Ramos (cell line): ENCODE data around the gene WASHC2A.
"Not testable (repeated sequence)": the region's sequence is repeated elsewhere in the genome, so short reads cannot be mapped to it uniquely, and the experiment has no call there.

ENCODE experiments used
- in situ Hi-C: fragments of 300-500 bp; cut with MboI; formaldehyde crosslinking; loops from one replicate; pipeline ENCODE4 v1.14.3; 2022; ENCODE audit warnings: low sequenced_read_pairs; ENCODE audit not compliant: unreplicated experiment

WASHC2A gene

DNA sequence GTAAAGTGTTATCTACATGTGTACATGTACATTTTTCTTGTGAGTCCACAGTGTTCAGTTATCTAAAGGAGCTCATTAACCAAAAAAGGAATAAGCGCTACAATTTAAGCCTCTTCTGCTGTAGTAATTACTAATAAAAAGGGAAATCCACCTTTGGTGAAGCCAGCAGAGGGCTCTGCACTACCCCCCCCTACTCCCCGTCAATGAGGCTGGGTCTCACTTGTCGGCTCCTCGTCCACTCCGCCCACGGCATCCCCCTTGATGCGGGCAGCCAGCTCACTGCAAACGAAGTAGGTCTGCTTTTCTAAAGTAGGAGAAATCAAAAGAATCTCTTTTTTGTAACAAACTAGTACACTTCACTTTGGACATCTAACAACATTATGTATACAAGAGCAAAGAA lies 4.7 kb upstream of the WASHC2A start:
- in situ Hi-C loops = no loop called here

DNA sequence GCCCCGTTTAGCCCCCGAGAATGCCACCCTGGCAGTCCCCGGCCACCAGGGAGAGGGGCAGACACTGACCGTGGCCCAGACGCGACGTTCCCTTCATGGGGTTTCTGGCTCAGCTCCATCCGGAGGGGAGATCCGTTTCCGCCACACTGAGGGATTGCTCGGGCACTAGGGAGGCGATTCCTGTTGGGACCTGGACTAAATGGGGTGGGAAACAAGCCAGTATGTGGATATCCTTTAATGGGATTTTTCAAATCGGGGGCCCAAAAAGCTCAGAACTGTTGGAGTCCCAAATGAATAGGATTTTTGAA lies 552 bp downstream of the WASHC2A start:
- in situ Hi-C loops = not testable (repeated sequence)

DNA sequence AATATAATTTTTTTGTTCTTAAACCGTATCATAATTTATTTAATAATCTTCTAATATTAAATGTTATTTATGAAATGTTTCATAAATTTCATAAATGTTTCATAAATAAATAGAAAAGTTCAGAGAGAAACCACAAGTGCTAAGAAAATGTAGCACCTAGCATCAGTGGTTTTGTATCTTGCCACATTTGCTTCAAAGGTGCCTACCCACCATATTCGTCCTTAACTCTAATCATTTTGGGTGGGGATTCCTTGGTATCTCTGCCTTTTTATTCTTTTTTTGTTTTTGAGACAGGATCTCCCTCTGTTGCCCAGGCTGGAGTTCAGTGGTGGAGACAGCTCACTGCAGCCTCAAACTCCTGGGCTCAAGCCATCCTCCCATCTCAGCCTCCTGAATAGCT lies 7.4 kb downstream of the WASHC2A start:
- in situ Hi-C loops = not testable (repeated sequence)

DNA sequence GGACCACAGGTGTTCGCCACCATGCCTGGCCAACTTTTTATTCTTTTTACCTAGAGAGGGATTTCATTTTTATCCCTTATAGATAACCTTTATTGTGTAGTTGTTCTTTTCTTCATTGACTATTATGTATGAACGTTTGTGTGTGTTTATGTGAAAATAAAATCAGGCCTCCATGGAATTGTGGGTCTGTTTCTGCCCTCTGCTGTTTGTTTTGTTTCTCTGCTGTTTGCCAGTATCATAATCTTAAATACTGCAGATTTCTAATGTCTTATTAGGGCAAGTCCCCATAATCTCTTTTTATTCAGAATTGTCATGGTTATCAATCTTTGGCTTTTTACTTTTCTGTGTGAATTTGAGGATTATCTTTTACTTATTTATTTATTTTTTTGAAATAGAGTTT lies 7.8 kb downstream of the WASHC2A start:
- in situ Hi-C loops = not testable (repeated sequence)

DNA sequence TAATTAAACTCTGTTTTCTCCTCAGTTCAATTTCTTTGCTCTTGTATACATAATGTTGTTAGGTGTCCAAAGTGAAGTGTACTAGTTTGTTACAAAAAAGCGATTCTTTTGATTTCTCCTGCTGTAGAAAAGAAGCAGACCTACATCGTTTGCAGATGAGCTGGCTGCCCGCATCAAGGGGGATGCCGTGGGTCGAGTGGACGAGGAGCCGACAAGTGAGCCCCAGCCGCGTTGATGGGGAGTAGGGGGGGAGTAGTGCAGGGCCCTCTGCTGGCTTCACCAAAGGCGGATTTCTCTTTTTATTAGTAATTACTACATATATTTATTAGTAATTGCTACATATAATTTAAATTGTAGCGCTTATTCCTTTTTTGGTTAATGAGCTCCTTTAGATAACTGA lies 23.6 kb downstream of the WASHC2A start:
- in situ Hi-C loops = not testable (repeated sequence)

DNA sequence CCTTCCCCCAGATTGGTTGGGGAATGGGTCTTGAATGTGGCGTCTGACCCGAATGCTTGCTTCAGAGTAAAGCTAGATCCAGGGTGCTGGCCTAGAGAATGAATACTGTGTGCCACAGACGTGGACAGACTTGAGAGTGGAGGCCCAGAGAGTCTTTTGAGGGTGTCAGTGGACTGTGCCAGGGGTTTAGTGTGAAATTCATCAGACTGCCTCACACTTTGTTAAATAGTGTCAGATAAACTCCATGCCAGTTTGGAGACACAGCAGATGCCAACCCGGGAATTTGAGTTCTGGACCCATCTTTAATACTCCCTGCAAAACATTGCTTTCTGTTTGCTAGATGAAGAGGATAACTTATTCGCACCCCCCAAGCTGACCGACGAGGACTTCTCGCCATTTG lies 25.2 kb downstream of the WASHC2A start:
- in situ Hi-C loops = not testable (repeated sequence)

DNA sequence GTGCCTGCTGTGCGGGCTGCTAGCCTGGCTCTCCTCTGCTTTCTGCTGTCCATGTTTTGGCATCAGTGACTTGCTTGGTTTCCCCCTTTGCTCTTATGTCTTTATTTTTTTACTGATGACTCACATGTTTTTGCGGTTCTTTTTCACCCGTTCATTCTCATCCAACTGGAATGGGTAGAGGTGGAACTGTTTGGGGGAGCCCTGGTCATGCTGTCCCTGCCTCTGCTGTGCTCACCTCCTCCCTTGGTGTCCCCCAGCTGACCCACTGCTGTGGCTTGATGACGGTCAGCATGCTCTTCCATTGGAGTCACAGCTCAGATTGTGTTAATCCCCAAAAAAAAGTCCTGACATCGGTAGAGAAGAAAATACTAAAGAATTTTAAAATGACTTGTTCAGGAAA lies 26.9 kb downstream of the WASHC2A start:
- in situ Hi-C loops = not testable (repeated sequence)

DNA sequence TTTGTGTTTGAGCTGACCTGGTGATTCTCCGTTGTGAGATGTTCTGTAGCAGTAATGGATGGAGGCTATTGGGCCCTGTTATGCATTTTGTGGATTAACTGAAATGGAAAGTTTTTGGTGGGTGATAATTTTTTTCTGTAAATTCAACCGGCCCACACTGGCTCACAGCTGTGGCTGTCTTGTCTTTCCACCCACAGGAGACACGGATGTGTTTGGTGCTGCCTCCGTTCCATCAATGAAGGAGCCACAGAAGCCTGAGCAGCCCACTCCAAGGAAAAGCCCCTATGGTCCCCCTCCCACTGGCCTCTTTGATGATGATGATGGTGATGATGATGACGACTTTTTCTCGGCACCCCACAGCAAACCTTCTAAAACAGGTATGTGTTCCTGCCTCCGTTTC lies 27.6 kb downstream of the WASHC2A start:
- in situ Hi-C loops = not testable (repeated sequence)

DNA sequence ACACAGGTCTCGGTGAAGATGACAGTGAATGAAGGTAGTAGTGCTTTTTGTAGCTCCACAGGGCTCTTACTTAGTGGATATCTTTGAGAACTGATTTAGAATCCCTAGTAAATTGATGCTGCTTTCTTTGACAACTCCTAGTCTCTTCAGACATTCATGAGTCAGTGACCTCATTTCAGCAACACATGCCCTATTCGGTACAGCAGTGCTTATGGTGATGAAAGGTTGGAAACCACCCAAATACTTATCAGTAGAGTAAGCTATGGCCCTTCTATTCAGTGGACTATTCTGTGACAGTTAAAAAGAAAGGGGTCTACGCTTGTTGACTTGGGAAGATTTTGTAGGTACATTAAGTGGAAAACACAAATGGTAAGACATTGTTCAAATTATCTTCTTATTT lies 29.0 kb downstream of the WASHC2A start:
- in situ Hi-C loops = not testable (repeated sequence)

DNA sequence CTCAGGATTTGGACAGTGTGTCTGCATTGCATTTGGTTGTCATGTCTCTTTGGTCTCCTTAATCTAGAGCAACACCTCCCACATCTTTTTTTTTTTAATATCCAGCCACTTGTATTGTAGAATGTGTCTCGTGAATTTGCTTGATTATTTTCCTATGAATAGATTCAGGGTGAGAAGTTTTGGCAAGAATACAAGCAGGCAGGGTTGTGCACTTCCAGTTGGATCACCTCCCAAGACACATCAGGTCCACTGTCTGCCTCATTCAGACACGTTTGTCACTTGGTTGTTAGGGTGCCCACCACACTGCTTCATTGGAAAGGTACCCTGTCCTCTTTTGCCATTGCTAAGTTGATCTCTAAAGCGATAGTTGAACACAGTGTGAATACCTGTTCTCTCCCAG lies 30.9 kb downstream of the WASHC2A start:
- in situ Hi-C loops = not testable (repeated sequence)

DNA sequence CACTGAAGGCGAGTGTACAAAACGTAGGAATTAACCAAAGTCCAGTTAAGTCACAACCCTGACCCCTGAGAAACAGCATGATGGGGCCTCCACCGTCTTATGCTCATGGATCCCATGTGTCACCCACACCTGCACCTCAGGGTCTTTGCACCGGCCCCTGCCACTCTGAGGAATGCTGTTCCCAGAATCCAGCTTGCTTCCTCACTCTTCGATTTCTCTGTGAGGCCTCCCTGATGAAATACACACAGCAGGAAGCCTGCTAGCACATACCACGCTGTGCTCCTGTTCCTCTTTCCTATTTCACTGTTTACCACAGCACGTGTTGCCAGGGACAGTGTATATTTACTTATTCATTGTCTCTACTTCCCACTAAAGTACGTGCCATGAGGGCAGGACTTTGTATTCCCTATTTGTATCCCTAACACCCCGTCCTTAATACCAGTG lies 33.4 kb downstream of the WASHC2A start:
- in situ Hi-C loops = not testable (repeated sequence)

DNA sequence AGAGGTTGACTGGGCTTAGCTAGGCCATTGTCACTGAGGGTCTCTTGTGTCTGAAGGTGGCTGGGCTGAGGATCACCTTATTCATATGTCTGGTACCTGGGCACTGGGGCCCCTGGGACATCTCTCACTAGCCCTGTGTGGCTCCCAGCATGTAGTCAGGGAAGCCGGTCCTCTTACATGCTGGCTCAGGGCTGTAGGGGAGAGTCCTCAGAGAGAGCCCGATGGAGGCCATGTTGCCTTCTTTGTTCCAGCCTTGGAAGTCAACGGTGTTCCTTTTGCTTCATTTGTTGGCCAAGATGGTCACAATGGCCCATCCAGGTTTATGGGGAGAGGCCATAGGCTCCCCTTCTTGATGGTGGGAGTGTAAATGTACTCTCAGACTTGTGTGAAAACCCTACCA lies 34.0 kb downstream of the WASHC2A start:
- in situ Hi-C loops = not testable (repeated sequence)

DNA sequence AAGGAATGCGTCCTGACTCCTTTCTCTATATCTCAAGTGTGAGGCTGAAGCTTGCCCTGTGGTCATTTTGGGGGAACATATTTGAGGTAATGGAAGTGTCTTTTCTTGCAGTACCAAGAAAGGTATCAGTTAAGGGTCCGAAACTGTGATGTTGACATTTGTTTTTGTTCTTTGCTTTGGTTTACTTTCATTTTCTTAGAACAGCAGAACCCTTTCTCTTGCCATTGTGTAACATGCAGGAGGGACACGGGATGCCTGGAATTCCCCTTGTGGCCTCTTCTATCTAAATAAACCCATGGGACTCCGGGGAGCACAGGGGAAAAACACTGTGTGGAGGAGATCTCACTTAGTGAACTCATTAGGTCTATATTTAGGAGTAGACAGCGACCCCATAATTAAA lies 34.5 kb downstream of the WASHC2A start:
- in situ Hi-C loops = not testable (repeated sequence)

DNA sequence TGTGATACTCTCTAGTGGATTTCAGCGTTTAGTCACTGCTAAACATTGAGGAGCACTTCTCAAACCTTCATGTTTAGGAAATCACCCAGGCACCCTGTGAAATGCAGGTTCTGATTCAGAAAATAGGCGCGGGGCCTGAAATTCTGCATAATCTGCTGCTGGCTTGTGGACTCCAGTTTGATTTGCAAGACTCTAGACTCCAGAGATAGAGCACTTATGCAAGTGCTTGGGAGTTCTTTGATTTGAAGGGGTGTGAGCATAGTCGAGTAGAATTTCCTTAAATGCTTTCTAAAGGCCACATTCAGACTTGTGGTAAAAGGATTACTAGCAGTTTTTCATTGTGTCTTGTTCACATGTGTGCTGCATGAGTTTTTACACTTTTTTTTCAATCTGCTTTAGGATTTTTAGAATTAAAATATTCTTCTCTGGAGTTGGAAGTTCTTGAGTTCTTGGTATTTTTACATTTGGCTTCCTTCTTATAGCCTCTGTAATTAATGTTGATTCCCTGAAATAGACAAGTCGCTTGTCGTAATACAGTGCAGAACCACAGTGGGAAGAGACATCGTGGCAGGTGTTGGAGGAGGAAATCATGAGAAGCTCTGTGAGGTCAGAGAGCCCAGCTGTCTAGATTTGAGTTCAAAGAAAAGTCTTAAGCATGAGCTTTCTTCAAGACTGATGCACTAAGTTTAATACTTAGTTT lies 41.4 kb downstream of the WASHC2A start:
- in situ Hi-C loops = not testable (repeated sequence)

DNA sequence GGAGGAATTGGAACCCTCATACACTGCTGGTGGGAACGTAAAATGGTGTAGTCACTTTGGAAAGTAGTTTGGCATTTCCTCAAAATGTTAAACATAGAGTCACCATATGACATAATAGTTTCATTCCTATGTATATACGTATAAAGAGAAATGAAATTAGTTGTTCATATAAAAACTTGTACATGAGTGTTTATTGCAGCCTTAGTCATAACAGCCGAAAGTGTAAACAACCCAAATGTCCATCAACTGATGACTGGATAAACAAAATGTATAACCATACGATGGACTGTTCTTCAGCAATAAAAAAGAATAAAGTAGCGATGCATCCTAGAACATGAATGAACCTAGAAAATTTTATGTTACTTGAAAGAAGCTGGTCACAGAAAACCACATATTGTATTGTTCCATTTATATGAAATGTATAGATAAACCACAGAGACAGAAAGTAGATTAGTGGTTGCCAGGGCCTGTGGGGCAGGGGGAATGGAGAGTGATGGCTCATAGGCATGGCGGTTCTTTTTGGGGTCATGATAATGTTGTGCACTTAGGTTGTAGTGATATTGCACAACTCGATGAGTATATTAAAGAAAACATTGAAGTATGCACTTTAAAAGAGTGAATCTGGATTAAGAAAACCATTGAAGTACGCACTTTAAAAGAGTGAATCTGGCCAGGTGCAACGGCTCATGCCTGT lies 44.8 kb downstream of the WASHC2A start:
- in situ Hi-C loops = not testable (repeated sequence)

DNA sequence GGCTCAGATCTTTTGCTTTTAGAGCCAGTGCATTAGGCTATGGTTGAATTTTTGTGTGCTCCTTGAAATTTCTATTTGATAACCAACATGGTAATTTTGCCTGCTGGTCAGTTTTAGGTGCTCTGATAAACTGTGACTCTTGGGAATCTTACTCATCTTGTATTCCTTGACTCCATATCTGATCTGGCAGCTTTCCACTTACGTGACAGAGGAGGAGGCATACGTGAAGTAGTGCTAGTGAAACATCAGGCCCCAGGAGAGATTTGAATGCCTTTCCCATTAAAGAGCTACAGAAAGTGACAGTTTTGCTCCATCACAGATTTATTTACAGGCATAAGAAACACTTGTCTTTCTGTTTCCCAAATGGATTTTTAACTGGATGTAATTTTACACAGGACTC lies 59.0 kb downstream of the WASHC2A start:
- in situ Hi-C loops = not testable (repeated sequence)

DNA sequence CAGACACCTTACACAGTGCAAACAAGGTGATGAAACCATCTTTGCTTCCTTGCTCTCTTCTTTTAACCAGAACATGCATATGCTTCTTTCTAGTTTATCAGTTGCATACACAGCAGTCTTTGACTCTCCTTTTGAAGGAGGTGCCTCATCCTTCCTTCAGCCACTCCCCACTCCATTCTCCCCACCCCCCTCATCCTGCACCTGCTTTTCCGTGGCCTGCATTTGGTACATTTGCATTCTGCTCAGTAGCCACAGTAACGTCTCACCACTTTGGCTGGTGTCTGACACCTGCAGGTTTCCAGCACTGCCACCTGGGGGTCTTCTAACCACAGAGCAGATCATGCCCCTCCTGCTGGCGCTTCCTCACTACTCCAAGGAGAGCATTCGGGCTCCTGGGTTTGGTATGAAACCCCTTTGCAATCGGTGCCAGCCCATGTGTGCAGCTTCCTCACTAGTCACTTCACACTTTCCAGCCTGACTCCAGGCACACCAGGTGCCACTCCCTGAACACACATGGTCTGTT lies 60.1 kb downstream of the WASHC2A start:
- in situ Hi-C loops = not testable (repeated sequence)

DNA sequence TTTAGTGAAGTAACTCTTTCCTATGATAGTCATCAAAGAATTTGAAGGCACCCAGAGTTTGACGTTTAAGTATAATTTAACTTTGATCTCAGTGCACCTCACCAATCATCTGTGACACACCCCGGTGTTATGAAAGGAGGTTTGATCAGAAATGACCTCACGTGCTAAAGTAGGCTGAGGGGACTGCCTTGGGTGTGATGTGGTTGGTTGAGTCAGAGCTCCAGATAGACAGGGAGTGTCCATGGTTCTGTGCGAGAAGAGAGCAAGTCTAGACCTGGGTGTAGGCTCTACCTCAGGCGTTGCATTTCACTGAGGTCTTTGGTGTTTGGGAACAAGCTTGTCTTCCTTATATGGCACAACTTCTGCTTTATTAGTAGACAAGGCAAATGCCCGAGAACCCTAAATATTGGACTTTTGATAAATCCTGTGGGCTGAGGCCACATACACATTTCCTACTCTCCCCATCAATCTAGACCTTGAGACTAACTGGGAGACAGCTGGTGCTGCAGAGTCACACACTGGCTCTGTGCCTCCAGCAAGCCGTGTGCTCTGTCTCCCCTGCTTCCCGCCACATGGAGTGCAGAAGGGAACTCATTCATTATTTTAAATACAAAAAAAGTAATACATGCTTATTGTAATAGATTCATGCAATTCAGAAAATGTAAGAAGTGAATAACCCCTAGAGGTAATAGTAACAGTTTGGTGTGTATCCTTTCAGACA lies 63.7 kb downstream of the WASHC2A start:
- in situ Hi-C loops = not testable (repeated sequence)

DNA sequence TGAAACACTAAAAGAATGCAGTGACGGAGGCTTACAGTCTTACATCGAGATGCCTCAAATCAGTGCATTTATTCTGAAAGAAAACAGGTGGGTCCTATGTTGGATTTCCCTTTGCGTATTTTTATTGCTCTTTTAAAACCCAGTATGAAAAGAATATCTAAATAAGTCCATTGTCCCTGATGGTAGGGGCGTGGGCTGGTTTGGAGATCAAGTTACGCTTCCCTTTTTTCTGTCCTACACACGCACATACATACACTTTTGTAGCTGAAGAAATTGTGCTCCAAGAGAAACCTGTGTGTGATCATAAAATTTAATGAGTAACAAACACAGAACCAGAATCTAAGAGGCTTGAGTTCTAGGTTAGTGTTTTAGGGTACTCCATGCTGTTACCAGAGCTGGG lies 64.6 kb downstream of the WASHC2A start:
- in situ Hi-C loops = not testable (repeated sequence)

DNA sequence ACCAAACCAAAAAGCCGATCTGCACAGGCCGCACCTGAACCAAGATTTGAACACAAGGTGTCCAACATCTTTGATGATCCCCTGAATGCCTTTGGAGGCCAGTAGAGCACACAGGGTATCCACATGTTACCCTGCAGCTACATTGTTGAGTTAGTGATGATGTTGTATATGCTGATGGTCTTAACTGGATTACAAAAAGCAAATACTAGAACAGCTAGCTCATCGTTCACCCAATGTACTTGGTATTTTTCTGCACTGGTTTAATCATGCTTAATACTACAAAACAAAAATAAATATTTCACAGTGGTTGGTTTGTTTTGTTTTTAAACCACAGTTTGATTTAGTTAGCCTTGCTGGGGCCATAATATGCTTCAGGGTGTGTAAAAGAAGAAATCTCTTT lies 65.1 kb downstream of the WASHC2A start:
- in situ Hi-C loops = not testable (repeated sequence)

DNA sequence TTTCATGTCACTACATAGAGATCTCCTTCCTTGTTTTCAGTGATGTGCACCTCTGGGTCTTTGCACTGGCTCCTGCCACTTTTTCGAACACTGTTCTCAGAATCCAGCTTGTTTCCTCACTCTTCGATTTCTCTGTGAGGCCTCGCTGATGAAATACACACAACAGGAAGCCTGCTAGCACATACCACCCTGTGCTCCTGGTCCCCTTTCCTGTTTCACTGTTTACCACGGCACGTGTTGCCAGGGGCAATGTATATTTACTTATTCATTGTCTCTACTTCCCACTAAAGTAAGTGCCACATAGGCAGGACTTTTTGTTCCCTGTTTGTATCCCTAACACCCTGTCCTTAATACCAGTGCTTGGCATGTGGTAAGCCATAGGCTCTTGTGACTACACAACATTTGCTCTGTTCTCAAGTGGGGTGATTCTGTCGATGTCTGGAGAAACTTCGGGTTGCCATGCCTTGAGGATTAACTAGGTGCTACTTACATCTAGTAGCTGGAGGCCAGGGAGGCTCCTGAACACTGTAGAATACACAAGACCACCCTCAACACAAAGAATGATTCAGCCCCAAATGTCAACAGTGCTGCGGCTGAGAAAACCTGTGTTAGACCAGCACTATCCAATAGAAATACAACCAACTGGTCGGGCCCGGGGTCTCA lies 75.9 kb downstream of the WASHC2A start:
- in situ Hi-C loops = not testable (repeated sequence)
